HUES64 (cell line): ENCODE data around the gene RPH3AL.
A peak's percentile ranks its signal among the peaks of the same experiment; 100 is the strongest.
"Not testable (repeated sequence)": the region's sequence is repeated elsewhere in the genome, so short reads cannot be mapped to it uniquely, and the experiment has no call there.

ENCODE experiments used
- H3K27ac ChIP-seq: 2 replicates; pipeline ENCODE4 v1.7.0; 2013; ENCODE audit warnings: low read depth, low read length, inconsistent platforms
- H3K27me3 ChIP-seq: 2 replicates; pipeline ENCODE4 v1.6.1; 2013; ENCODE audit warnings: mild to moderate bottlenecking, low read length; ENCODE audit not compliant: insufficient read depth
- H3K36me3 ChIP-seq: 2 replicates; pipeline ENCODE4 v1.6.1; 2013; ENCODE audit warnings: mild to moderate bottlenecking, low read length; ENCODE audit not compliant: insufficient read depth
- H3K4me1 ChIP-seq: 2 replicates; pipeline ENCODE4 v1.6.1; 2013; ENCODE audit warnings: mild to moderate bottlenecking, low read length, moderate library complexity; ENCODE audit not compliant: insufficient read depth
- H3K4me3 ChIP-seq: 2 replicates; pipeline ENCODE4 v1.5.1; 2013; ENCODE audit warnings: mild to moderate bottlenecking, low read length, moderate library complexity
- H3K9ac ChIP-seq: 2 replicates; pipeline ENCODE4 v1.6.1; 2013; ENCODE audit warnings: mild to moderate bottlenecking, low read depth, low read length
- H3K9me3 ChIP-seq: 2 replicates; pipeline ENCODE4 v1.6.1; 2013; ENCODE audit warnings: low read depth, low read length; ENCODE audit not compliant: insufficient read depth
- WGBS: fragments of 150-250, 120-280 bp; methylation state at CpG from one replicate; pipeline ENCODE4 v1.1.7; 2013; ENCODE audit warnings: missing lambda C conversion rate; 5-methylcytosine and 5-hydroxymethylcytosine counted together

The RPH3AL gene

DNA sequence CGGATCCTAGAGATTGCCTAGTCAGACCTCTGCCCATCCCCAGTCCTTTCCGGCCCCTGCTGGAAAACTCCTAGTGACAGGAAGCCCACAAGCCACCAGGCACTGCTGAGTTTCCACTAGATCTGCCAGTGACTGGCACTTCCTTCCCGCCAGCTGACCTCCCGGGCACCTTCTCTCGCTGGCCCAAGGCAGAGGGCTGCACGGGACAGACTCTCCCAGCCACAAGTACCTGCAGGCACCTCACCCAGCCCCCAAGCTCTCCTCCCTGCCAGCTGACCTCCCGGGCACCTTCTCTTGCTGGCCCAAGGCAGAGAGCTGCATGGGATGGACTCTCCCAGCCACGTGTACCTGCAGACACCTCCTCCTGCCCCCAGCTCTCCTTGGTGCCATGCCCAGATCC is 104.8 kb downstream of the RPH3AL start:
- Histone ChIP-seq H3K9ac (no peak overlapping the region), H3K9me3 (no peaks in the 10 kb centered on the region), H3K36me3 (no peaks in the 10 kb centered on the region), H3K27ac (no peak overlapping the region), H3K4me3 (no peak overlapping the region), H3K27me3 (no peaks in the 10 kb centered on the region), H3K4me1 (no peaks in the 10 kb centered on the region)
- 78% methylated on average over 8 of the region's 8 CpGs for WGBS

GRCh38 chr17:246851-247421 is 105.7 kb downstream of the RPH3AL start:
- Histone ChIP-seq H3K27me3 (no peaks in the 10 kb centered on the region), H3K9me3 (no peaks in the 10 kb centered on the region), H3K4me3 (no peak overlapping the region), H3K9ac (no peak overlapping the region), H3K36me3 (no peaks in the 10 kb centered on the region), H3K4me1 (no peaks in the 10 kb centered on the region), H3K27ac (no peak overlapping the region)
- WGBS: 89% methylated on average over 23 of the region's 23 CpGs

DNA sequence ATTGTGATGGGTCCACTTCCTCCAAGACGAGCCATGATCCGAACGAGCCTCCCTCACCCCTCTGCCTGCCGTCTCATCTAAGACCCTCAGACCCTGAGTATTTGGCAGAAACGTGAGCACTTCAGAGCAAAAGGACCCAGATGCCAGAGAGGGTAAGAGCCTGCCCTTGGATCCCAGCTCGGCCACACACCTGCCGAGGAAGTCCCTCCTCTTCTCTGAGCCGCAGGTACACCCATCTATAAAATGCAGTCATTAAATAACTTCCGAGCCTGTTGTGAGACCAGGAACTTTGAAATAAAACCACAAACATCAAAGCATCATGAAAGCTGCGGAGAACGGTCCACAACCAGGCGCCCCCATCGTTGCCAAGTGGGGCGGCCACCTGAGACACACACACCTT is 106.4 kb downstream of the RPH3AL start:
- WGBS: 93% methylated on average over 14 of the region's 14 CpGs

GRCh38 chr17:245611-246010 is 107.0 kb downstream of the RPH3AL start:
- H3K9ac ChIP-seq: no peak overlapping the region
- no peak overlapping the region for H3K4me3 ChIP-seq
- H3K4me1 ChIP-seq: no peaks in the 10 kb centered on the region
- H3K9me3 ChIP-seq: no peaks in the 10 kb centered on the region
- 95% methylated on average over 13 of the region's 13 CpGs for WGBS
- H3K36me3 ChIP-seq: no peaks in the 10 kb centered on the region
- no peak overlapping the region for H3K27ac ChIP-seq
- no peaks in the 10 kb centered on the region for H3K27me3 ChIP-seq

More for the DNA sequence above, 106.4 kb downstream of the RPH3AL start:
- no peaks in the 10 kb centered on the region for H3K36me3 ChIP-seq
- no peaks in the 10 kb centered on the region for H3K4me1 ChIP-seq
- no peaks in the 10 kb centered on the region for H3K27me3 ChIP-seq
- no peak overlapping the region for H3K4me3 ChIP-seq
- no peak overlapping the region for H3K27ac ChIP-seq
- no peaks in the 10 kb centered on the region for H3K9me3 ChIP-seq
- no peak overlapping the region for H3K9ac ChIP-seq

GRCh38 chr17:245020-245419 is 107.6 kb downstream of the RPH3AL start:
- Histone ChIP-seq H3K4me3 (no peak overlapping the region), H3K9ac (no peak overlapping the region), H3K9me3 (no peaks in the 10 kb centered on the region), H3K36me3 (no peaks in the 10 kb centered on the region), H3K27ac (no peak overlapping the region), H3K27me3 (no peaks in the 10 kb centered on the region), H3K4me1 (no peaks in the 10 kb centered on the region)
- WGBS: 93% methylated on average over 7 of the region's 7 CpGs

DNA sequence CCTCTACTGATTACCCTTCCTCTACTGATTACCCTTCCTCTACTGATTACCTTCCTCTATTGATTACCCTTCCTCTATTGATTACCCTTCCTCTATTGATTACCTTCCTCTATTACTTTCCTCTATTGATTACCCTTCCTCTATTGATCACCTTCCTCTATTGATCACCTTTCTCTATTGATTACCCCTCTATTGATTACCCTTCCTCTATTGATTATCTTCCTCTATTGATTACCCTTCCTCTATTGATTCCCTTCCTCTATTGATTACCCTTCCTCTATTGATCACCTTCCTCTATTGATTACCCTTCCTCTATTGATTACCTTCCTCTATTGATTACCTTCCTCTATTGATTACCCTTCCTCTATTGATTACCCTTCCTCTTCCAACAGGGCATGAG is 108.7 kb downstream of the RPH3AL start:
- not testable (repeated sequence) for H3K9me3 ChIP-seq, H3K4me3 ChIP-seq, H3K36me3 ChIP-seq, H3K9ac ChIP-seq, H3K27ac ChIP-seq, H3K4me1 ChIP-seq, H3K27me3 ChIP-seq

- peaks cover 13% of the 10 kb centered on the region for H3K4me1 ChIP-seq
- H3K9me3 ChIP-seq: no peaks in the 10 kb centered on the region
- H3K27ac ChIP-seq: no peak overlapping the region
- no peaks in the 10 kb centered on the region for H3K36me3 ChIP-seq
- no peaks in the 10 kb centered on the region for H3K27me3 ChIP-seq
- 60% methylated on average over 4 of the region's 4 CpGs for WGBS
- no peak overlapping the region for H3K9ac ChIP-seq
- H3K4me3 ChIP-seq: no peak overlapping the region
These were observed 113.7 kb downstream of the RPH3AL start for GRCh38 chr17:238964-239259.

- Histone ChIP-seq H3K36me3 (no peaks in the 10 kb centered on the region), H3K4me1 (peaks cover 13% of the 10 kb centered on the region), H3K27me3 (no peaks in the 10 kb centered on the region), H3K4me3 (no peak overlapping the region), H3K9ac (0 out of 2 replicates have a peak overlapping the region, but pooled peaks have one; percentile 13), H3K27ac (no peak overlapping the region), H3K9me3 (no peaks in the 10 kb centered on the region)
- 92% methylated on average over 21 of the region's 23 CpGs for WGBS
These were observed 114.3 kb downstream of the RPH3AL start for GRCh38 chr17:238071-238963.

GRCh38 chr17:237406-237955 is 115.1 kb downstream of the RPH3AL start:
- H3K4me3 ChIP-seq: no peak overlapping the region
- 62% methylated on average over 8 of the region's 8 CpGs for WGBS
- no peak overlapping the region for H3K9ac ChIP-seq

DNA sequence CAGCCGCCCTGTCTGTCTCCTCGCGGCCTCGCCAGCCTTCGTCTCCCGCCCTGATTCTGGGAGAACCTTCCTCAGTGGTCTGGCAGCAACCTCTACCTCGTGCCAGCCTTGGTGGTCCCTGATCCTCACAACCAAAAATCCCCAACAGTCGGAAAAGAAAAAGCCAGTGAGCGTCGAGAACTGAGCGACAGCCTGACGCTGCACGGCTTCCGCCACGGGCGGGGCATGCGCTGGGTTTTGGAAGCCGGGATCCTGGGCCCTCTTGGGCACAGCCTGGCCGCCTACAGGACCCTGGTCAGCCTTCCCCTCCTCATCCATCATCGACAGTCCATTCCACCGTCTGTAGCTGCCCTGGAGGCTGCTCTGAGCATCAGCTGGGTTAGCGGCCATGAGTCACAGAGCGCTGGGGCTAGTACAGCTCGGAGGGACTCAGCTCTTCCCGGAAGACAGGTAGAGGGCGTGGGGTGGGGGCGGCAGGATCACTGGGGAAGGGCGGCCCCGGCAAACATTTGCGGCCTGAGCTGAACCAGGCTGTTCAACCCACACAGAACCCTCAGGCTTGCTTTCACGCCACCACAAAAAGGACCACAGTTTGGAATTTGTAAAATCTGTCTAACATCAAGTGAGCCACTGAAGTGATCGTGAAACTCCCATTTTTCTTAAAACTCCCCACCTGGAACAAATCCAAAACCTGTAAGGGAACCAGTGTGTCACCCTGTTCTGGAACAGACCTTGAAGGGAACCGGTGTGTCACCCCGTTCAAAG is 115.8 kb downstream of the RPH3AL start:
- Histone ChIP-seq H3K9me3 (no peaks in the 10 kb centered on the region), H3K27me3 (no peaks in the 10 kb centered on the region), H3K4me1 (peaks cover 13% of the 10 kb centered on the region), H3K4me3 (no peak overlapping the region), H3K9ac (no peak overlapping the region), H3K36me3 (no peaks in the 10 kb centered on the region), H3K27ac (no peak overlapping the region)
- 74% methylated on average over 34 of the region's 34 CpGs for WGBS

More at GRCh38 chr17:237406-237955, 115.1 kb downstream of the RPH3AL start:
- Histone ChIP-seq H3K27me3 (no peaks in the 10 kb centered on the region), H3K27ac (no peak overlapping the region), H3K36me3 (no peaks in the 10 kb centered on the region), H3K4me1 (peaks cover 13% of the 10 kb centered on the region), H3K9me3 (no peaks in the 10 kb centered on the region)
